ENCODE measurements around the gene GSTA4.
"Not testable (repeated sequence)": the region's sequence is repeated elsewhere in the genome, so short reads cannot be mapped to it uniquely, and the experiment has no call there.

The GSTA4 gene

GRCh38 chr6:52976149-52976548, 18.9 kb downstream of the GSTA4 start:
- DNase-seq (ENCODE audit: low read depth in 1 of 2, low spot score in 1 of 2) = no peak

- DNase-seq (ENCODE audit: low read depth in 1 of 2, low spot score in 1 of 2) = no peak
Measured at GRCh38 chr6:52975580-52975979, 19.5 kb downstream of the GSTA4 start.

- no peak for DNase-seq (ENCODE audit: low read depth in 1 of 2, low spot score in 1 of 2)
Measured at GRCh38 chr6:52972989-52973388, 22.1 kb downstream of the GSTA4 start.

GRCh38 chr6:52969359-52969758, 25.7 kb downstream of the GSTA4 start:
- no peak for DNase-seq (ENCODE audit: low read depth in 1 of 2, low spot score in 1 of 2)

- DNase-seq (ENCODE audit: low read depth in 1 of 2, low spot score in 1 of 2) = no peak
Measured at GRCh38 chr6:52966101-52966500, 29.0 kb downstream of the GSTA4 start.

GRCh38 chr6:52965380-52965779, 29.7 kb downstream of the GSTA4 start:
- DNase-seq (ENCODE audit: low read depth in 1 of 2, low spot score in 1 of 2) = no peak

- no peak for DNase-seq (ENCODE audit: low read depth in 1 of 2, low spot score in 1 of 2)
Measured at GRCh38 chr6:52964318-52964717, 30.8 kb downstream of the GSTA4 start.

GRCh38 chr6:52962701-52963100, 32.4 kb downstream of the GSTA4 start:
- no peak for DNase-seq (ENCODE audit: low read depth in 1 of 2, low spot score in 1 of 2)

- not testable (repeated sequence) for DNase-seq (ENCODE audit: low read depth in 1 of 2, low spot score in 1 of 2)
Measured at GRCh38 chr6:52961022-52961421, 34.1 kb downstream of the GSTA4 start.

- DNase-seq (ENCODE audit: low read depth in 1 of 2, low spot score in 1 of 2) = not testable (repeated sequence)
Measured at GRCh38 chr6:52960211-52960610, 34.9 kb downstream of the GSTA4 start.

- no peak for DNase-seq (ENCODE audit: low read depth in 1 of 2, low spot score in 1 of 2)
Measured at GRCh38 chr6:52958546-52959255, 36.4 kb downstream of the GSTA4 start.

- DNase-seq (ENCODE audit: low read depth in 1 of 2, low spot score in 1 of 2) = no peak
Measured at GRCh38 chr6:52955871-52956270, 39.2 kb downstream of the GSTA4 start.

GRCh38 chr6:52953911-52954839, 40.9 kb downstream of the GSTA4 start:
- DNase-seq (ENCODE audit: low read depth in 1 of 2, low spot score in 1 of 2) = no peak

GRCh38 chr6:52946306-52946705, 48.8 kb downstream of the GSTA4 start:
- DNase-seq (ENCODE audit: low read depth in 1 of 2, low spot score in 1 of 2) = no peak

- not testable (repeated sequence) for DNase-seq (ENCODE audit: low read depth in 1 of 2, low spot score in 1 of 2)
Measured at GRCh38 chr6:52942821-52943220, 52.3 kb downstream of the GSTA4 start.

- DNase-seq (ENCODE audit: low read depth in 1 of 2, low spot score in 1 of 2) = no peak
Measured at GRCh38 chr6:52942221-52942620, 52.9 kb downstream of the GSTA4 start.

GRCh38 chr6:52937908-52938307, 57.2 kb downstream of the GSTA4 start:
- no peak for DNase-seq (ENCODE audit: low read depth in 1 of 2, low spot score in 1 of 2)

GRCh38 chr6:52933778-52934177, 61.3 kb downstream of the GSTA4 start:
- DNase-seq (ENCODE audit: low read depth in 1 of 2, low spot score in 1 of 2) = no peak

- DNase-seq (ENCODE audit: low read depth in 1 of 2, low spot score in 1 of 2) = no peak
Measured at GRCh38 chr6:52931351-52931750, 63.7 kb downstream of the GSTA4 start.

GRCh38 chr6:52929321-52930164, 65.5 kb downstream of the GSTA4 start:
- no peak for DNase-seq (ENCODE audit: low read depth in 1 of 2, low spot score in 1 of 2)
